Astrocyte (in vitro differentiated cells and primary cell): Measurements from ENCODE around the gene FLT3LG. TPM values are rescaled to one million over a fixed set of nuclear protein-coding genes. Genes with fewer than 3 reads are reported as not detected.

ENCODE experiments used
- DNase-seq: peaks from one replicate; pipeline ENCODE4 v3.0.0-alpha.2; 2010; ENCODE audit warnings: low read depth
- FAIRE-seq: peaks from 2 replicates; lab custom pipeline; 2011; peaks lifted over from hg19 to GRCh38; lab: Jason Lieb, UNC
- H2AFZ ChIP-seq: 2 replicates; pipeline ENCODE4 v1.6.0; 2012; ENCODE audit warnings: low read depth, low read length, inconsistent platforms
- H3K27ac ChIP-seq: 2 replicates; pipeline ENCODE4 v1.5.1; 2011; ENCODE audit warnings: low read depth, low read length, inconsistent platforms
- H3K27me3 ChIP-seq: 2 replicates; pipeline ENCODE4 v1.6.0; 2011; ENCODE audit warnings: low read length, inconsistent platforms; ENCODE audit not compliant: insufficient read depth
- H3K36me3 ChIP-seq: 2 replicates; pipeline ENCODE4 v1.5.1; 2011; ENCODE audit warnings: low read length, inconsistent platforms; ENCODE audit not compliant: insufficient read depth
- H3K4me1 ChIP-seq: 2 replicates; pipeline ENCODE4 v1.5.1; 2011; ENCODE audit warnings: low read length, inconsistent platforms; ENCODE audit not compliant: insufficient read depth
- H3K4me2 ChIP-seq: 2 replicates; pipeline ENCODE4 v1.6.0; 2012; ENCODE audit warnings: low read length, inconsistent platforms
- H3K4me3 ChIP-seq: 2 replicates; pipeline ENCODE4 v1.5.1; 2011; ENCODE audit warnings: low read depth, mild to moderate bottlenecking, low read length, inconsistent platforms; ENCODE audit not compliant: insufficient read depth
- H3K79me2 ChIP-seq: 2 replicates; pipeline ENCODE4 v1.6.0; 2012; ENCODE audit warnings: mild to moderate bottlenecking, low read length, inconsistent platforms; ENCODE audit not compliant: insufficient read depth
- H3K9ac ChIP-seq: 2 replicates; pipeline ENCODE4 v1.6.0; 2012; ENCODE audit warnings: mild to moderate bottlenecking, low read length, inconsistent platforms
- H3K9me3 ChIP-seq: 2 replicates; pipeline ENCODE4 v1.5.1; 2012; ENCODE audit warnings: low read depth, mild to moderate bottlenecking, low read length, inconsistent platforms; ENCODE audit not compliant: insufficient read depth
- H4K20me1 ChIP-seq: 2 replicates; pipeline ENCODE4 v1.6.0; 2012; ENCODE audit warnings: low read length, inconsistent platforms; ENCODE audit not compliant: insufficient read depth
- H3K27ac Mint-ChIP-seq: one replicate; pipeline ENCODE4 v1.8.0; 2021; ENCODE audit warnings: mild to moderate bottlenecking, mixed read lengths; ENCODE audit not compliant: unreplicated experiment
- H3K27me3 Mint-ChIP-seq: one replicate; pipeline ENCODE4 v1.8.0; 2021; ENCODE audit warnings: low read depth, mixed read lengths; ENCODE audit not compliant: unreplicated experiment
- H3K36me3 Mint-ChIP-seq: one replicate; pipeline ENCODE4 v1.8.0; 2021; ENCODE audit warnings: low read depth, mixed read lengths; ENCODE audit not compliant: unreplicated experiment
- H3K4me1 Mint-ChIP-seq: one replicate; pipeline ENCODE4 v1.8.0; 2021; ENCODE audit warnings: low read depth, mixed read lengths; ENCODE audit not compliant: unreplicated experiment
- H3K4me3 Mint-ChIP-seq: one replicate; pipeline ENCODE4 v1.8.0; 2021; ENCODE audit warnings: mild to moderate bottlenecking, moderate library complexity, mixed read lengths; ENCODE audit not compliant: unreplicated experiment
- H3K9me3 Mint-ChIP-seq: one replicate; pipeline ENCODE4 v1.8.0; 2021; ENCODE audit warnings: mild to moderate bottlenecking, mixed read lengths; ENCODE audit not compliant: unreplicated experiment
- CTCF ChIP-seq: IDR thresholded peaks from 2 replicates; pipeline ENCODE4 v1.5.1; 2011; ENCODE audit warnings: low read depth, mild to moderate bottlenecking, inconsistent platforms, low read length, moderate library complexity; ENCODE audit not compliant: insufficient read depth
- EZH2 ChIP-seq: IDR thresholded peaks from 2 replicates; pipeline ENCODE4 v1.6.1; 2012; ENCODE audit warnings: mild to moderate bottlenecking, low read length, inconsistent platforms; ENCODE audit not compliant: insufficient read depth
- total RNA-seq: library from RNA; stranded (reverse); gene quantifications from 2 replicates; pipeline ENCODE4 v1.2.1, GENCODE V29; 2021

FLT3LG gene
- total RNA-seq, 1 donor from 2014 or later, result not detected

- Histone ChIP-seq H3K4me2 (no peak overlapping the region), H4K20me1 (peaks cover 24% of the 10 kb centered on the region), H3K9me3 (no peaks in the 10 kb centered on the region), H3K27ac (no peak overlapping the region), H3K27me3 (no peaks in the 10 kb centered on the region), H3K4me1 (peaks cover 13% of the 10 kb centered on the region), H3K79me2 (peaks cover 12% of the 10 kb centered on the region), H3K4me3 (no peak overlapping the region), H3K36me3 (peaks cover 9% of the 10 kb centered on the region), H3K9ac (no peak overlapping the region), H2AFZ (no peak overlapping the region)
- Mint-ChIP-seq H3K27me3 (no peaks in the 10 kb centered on the region), H3K9me3 (no peaks in the 10 kb centered on the region), H3K36me3 (peaks cover 5% of the 10 kb centered on the region), H3K4me1 (peaks cover 14% of the 10 kb centered on the region), H3K27ac (no peak overlapping the region), H3K4me3 (no peak overlapping the region)
- no peak for FAIRE-seq
- no peak for TF ChIP-seq EZH2
- peak; percentile 46 for TF ChIP-seq CTCF
- DNase-seq, result peak; percentile 44
Observed at GRCh38 chr19:49502866-49503581, 29.0 kb downstream of the FLT3LG start.

GRCh38 chr19:49503582-49503962 is 29.6 kb downstream of the FLT3LG start:
- H3K27ac ChIP-seq, result no peak overlapping the region
- Mint-ChIP-seq H3K4me1 (peaks cover 9% of the 10 kb centered on the region), H3K9me3 (peaks cover 2% of the 10 kb centered on the region), H3K27ac (no peak overlapping the region), H3K4me3 (no peak overlapping the region), H3K36me3 (peaks cover 7% of the 10 kb centered on the region), H3K27me3 (peaks cover 3% of the 10 kb centered on the region)
- no peak overlapping the region for H3K4me3 ChIP-seq
- H3K27me3 ChIP-seq, result no peaks in the 10 kb centered on the region
- no peak for TF ChIP-seq EZH2
- TF ChIP-seq CTCF, result no peak
- FAIRE-seq (no peak), DNase-seq (no peak)
- peaks cover 9% of the 10 kb centered on the region for H3K4me1 ChIP-seq
- H3K36me3 ChIP-seq, result peaks cover 4% of the 10 kb centered on the region
- peaks cover 7% of the 10 kb centered on the region for H3K79me2 ChIP-seq
- no peak overlapping the region for H3K9ac ChIP-seq
- peaks cover 18% of the 10 kb centered on the region for H4K20me1 ChIP-seq
- H3K9me3 ChIP-seq, result no peaks in the 10 kb centered on the region
- no peak overlapping the region for H3K4me2 ChIP-seq
- no peak overlapping the region for H2AFZ ChIP-seq

- Histone ChIP-seq H2AFZ (no peak overlapping the region), H3K9me3 (no peaks in the 10 kb centered on the region), H3K4me3 (no peak overlapping the region), H3K36me3 (no peaks in the 10 kb centered on the region), H3K79me2 (no peaks in the 10 kb centered on the region), H3K27ac (no peak overlapping the region), H3K4me1 (peaks cover 3% of the 10 kb centered on the region), H3K9ac (no peak overlapping the region), H3K27me3 (no peaks in the 10 kb centered on the region), H3K4me2 (no peak overlapping the region), H4K20me1 (no peaks in the 10 kb centered on the region)
- Mint-ChIP-seq H3K4me1 (no peaks in the 10 kb centered on the region), H3K4me3 (no peak overlapping the region), H3K27ac (no peak overlapping the region), H3K36me3 (peaks cover 2% of the 10 kb centered on the region), H3K9me3 (peaks cover 2% of the 10 kb centered on the region), H3K27me3 (peaks cover 3% of the 10 kb centered on the region)
- DNase-seq (no peak), FAIRE-seq (no peak)
- TF ChIP-seq EZH2 (no peak), CTCF (peak; percentile 61)
Observed at GRCh38 chr19:49506575-49507105, 32.6 kb downstream of the FLT3LG start.
